GM12878 (cell line): ENCODE results near the gene ZNF547.

Experiments used
- POLR2A ChIP-seq: IDR thresholded peaks from 2 replicates; pipeline ENCODE4 v1.6.1; 2011; ENCODE audit warnings: low read depth, mild to moderate bottlenecking, low read length
- SP1 ChIP-seq: IDR thresholded peaks from one replicate; pipeline ENCODE4 v1.6.1; 2011; ENCODE audit warnings: low read depth, low read length
- TCF12 ChIP-seq: IDR thresholded peaks from 2 replicates; pipeline ENCODE4 v1.6.1; 2011; ENCODE audit warnings: low read depth, mild to moderate bottlenecking, low read length
- TF ChIP-seq, protein P1 (sequence below): IDR thresholded peaks from 2 replicates; pipeline ENCODE4 v1.6.1; 2012; ENCODE audit warnings: mild to moderate bottlenecking, low read depth, low read length

DNA sequence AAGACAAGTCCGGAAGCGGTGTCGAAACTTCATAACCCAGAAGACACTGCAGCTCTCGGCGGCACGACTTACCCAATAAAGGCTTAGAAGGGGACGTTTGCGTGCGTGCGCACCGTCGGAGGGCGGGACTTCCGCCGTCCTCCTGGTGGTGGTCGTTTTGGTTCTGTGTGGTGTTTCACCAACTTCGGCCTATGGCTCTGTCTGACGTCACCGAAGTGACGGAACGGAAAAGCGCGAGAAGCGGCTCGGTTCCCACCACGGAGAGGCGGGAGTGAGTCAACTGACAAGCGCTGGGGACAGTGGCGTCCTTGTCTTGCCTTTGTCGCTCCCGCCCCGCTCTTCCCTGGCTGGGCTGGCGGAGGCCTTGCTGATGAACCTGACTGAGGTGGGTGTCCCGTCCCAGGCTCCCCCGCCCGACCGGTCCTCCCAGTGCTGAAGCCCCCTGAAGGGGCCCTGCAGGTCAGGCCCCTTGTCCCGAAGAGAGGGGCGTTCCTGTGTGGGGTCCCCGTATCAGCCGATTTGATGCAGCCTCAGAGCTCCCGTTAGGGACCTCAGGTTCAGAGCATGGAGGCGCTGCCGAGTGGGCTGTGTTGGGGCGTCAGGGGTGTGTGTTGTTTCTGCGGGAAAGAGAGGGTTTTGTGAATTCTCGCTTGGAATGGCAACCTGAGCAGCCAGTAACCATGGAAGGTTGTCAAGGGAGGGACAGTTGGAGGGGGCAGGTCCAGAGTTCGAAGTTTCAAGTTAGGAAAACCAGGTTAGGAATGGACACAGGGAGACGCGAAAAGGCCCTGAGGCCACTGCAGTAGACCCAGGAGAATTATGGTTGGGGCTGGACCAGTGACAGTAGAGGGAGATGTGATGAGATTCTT lies 26.6 kb downstream of the ZNF547 start, which contains the start of gene ZNF548:
- TF ChIP-seq SP1 (peak; percentile 88), TCF12 (0 out of 2 replicates have a peak, but pooled peaks have one; percentile 12), POLR2A (peak; percentile 84)
- TF ChIP-seq, protein P1, sequence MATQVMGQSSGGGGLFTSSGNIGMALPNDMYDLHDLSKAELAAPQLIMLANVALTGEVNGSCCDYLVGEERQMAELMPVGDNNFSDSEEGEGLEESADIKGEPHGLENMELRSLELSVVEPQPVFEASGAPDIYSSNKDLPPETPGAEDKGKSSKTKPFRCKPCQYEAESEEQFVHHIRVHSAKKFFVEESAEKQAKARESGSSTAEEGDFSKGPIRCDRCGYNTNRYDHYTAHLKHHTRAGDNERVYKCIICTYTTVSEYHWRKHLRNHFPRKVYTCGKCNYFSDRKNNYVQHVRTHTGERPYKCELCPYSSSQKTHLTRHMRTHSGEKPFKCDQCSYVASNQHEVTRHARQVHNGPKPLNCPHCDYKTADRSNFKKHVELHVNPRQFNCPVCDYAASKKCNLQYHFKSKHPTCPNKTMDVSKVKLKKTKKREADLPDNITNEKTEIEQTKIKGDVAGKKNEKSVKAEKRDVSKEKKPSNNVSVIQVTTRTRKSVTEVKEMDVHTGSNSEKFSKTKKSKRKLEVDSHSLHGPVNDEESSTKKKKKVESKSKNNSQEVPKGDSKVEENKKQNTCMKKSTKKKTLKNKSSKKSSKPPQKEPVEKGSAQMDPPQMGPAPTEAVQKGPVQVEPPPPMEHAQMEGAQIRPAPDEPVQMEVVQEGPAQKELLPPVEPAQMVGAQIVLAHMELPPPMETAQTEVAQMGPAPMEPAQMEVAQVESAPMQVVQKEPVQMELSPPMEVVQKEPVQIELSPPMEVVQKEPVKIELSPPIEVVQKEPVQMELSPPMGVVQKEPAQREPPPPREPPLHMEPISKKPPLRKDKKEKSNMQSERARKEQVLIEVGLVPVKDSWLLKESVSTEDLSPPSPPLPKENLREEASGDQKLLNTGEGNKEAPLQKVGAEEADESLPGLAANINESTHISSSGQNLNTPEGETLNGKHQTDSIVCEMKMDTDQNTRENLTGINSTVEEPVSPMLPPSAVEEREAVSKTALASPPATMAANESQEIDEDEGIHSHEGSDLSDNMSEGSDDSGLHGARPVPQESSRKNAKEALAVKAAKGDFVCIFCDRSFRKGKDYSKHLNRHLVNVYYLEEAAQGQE = 0 out of 2 replicates have a peak, but pooled peaks have one; percentile 3
